Smooth muscle cell of trachea (primary cell): Measurements from ENCODE around the gene PROS1. TPM values are rescaled to one million over a fixed set of nuclear protein-coding genes. Genes with fewer than 3 reads are reported as not detected.

Experiments used
- total RNA-seq: library from RNA; depleted of rRNA; stranded (reverse); fragments of >200 nt; gene quantifications from 2 replicates; pipeline ENCODE4 v1.2.1, GENCODE V29; 2014

PROS1 gene
- 22.5 and 25.2 TPM in 2 replicates for total RNA-seq

GRCh38 chr3:93973131-93974126 lies at the start of gene PROS1:
Gene PROS1, minus strand, starts transcription at chr3:93973896. Its CDS starts 147 bp downstream, at chr3:93973749.

GRCh38 chr3:93979850-93980676 lies 6.4 kb upstream of the PROS1 start, which contains the start of gene ARL13B:
Gene ARL13B, plus strand, starts transcription at chr3:93980155. Its CDS starts 269 bp downstream, at chr3:93980424.

Other genes with a start within 250 kb of the PROS1 start
- 7.0 and 7.9 TPM in 2 replicates for gene ARL13B, start 6.3 kb upstream of the PROS1 start, total RNA-seq
- not detected in 2 replicates for gene STX19, start 54.7 kb upstream of the PROS1 start, total RNA-seq
- 7.0 and 7.6 TPM in 2 replicates for gene DHFR2, start 89.0 kb upstream of the PROS1 start, total RNA-seq
- gene NSUN3, start 89.2 kb upstream of the PROS1 start, total RNA-seq: 11.4 and 15.7 TPM in 2 replicates